Measurements from ENCODE around the gene ZAR1L. TPM values are rescaled to one million over a fixed set of nuclear protein-coding genes. Genes with fewer than 3 reads are reported as not detected.

Gene ZAR1L
- total RNA-seq, 2 experiments from 2014 or later = not detected

DNA sequence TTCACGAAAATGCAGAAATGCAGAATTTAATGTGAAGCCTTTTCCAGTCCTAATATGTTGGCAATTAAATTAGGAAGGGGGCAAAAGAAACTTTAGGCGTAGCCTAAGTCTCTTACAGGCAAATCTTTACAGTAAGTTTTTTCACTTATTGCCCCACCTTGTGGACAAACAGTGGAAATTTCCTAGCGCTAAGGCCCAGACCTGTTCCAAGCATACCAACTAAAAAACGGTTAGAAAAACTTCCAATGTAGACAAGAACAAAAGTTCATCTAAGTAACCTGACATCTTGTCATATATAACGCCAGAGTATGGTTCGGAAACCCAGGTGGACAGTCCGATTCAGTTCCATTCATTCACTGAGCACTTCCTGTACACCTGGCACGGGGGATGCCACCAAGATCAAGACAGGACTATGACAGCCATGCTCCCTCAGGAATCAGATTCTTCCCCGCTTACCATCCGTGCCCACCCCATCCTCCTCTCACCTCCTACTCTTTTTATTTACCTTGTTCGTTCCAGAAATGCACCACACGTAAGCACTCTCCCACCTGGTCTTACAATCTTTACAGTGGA, 4.9 kb downstream of the ZAR1L start:
- Histone ChIP-seq H3K9me3 (ENCODE audit: control insufficient read depth in 1 of 2, insufficient read depth in 1 of 2, low read length in 2 of 2) (no peaks in the 10 kb centered on the region), H3K4me1 (ENCODE audit: insufficient read depth, low read length) (peaks cover 12% of the 10 kb centered on the region), H3K36me3 (ENCODE audit: insufficient read depth, low read length) (no peaks in the 10 kb centered on the region), H3K4me3 (ENCODE audit: low read length) (peak overlapping the region; percentile 9), H3K27me3 (ENCODE audit: control insufficient read depth in 1 of 2, insufficient read depth in 2 of 2, low read length in 2 of 2) (no peaks in the 10 kb centered on the region), H3K27ac (ENCODE audit: low read depth in 1 of 2, low read length in 2 of 2) (no peak overlapping the region)
- CTCF ChIA-PET = no interaction called here
- intact Hi-C loops (cut with DNase I, micrococcal nuclease) = loop anchor here (1.0 to 10.0 kb wide), 5 partner anchors 63 to 1505 kb away; partner anchors contain the start of genes HSPH1 (in 1 of the 2) and RFC3 (in 1 of the 2)
- POLR2A ChIA-PET = no interaction called here
- no peaks in the 10 kb centered on the region for H3K9me3 Mint-ChIP-seq
- ATAC-seq (ENCODE audit: poor library complexity) = peak; percentile 59
- peaks cover 22% of the 10 kb centered on the region for H3K4me1 Mint-ChIP-seq (ENCODE audit: low read depth)
- H3K36me3 Mint-ChIP-seq (ENCODE audit: low read depth) = peaks cover 6% of the 10 kb centered on the region
- H3K27me3 Mint-ChIP-seq = no peaks in the 10 kb centered on the region
- no peak overlapping the region for H3K27ac Mint-ChIP-seq
- peak in 5 of 14 experiments; percentile 1 to 69 (median 61) for DNase-seq
- TF ChIP-seq, protein P1, sequence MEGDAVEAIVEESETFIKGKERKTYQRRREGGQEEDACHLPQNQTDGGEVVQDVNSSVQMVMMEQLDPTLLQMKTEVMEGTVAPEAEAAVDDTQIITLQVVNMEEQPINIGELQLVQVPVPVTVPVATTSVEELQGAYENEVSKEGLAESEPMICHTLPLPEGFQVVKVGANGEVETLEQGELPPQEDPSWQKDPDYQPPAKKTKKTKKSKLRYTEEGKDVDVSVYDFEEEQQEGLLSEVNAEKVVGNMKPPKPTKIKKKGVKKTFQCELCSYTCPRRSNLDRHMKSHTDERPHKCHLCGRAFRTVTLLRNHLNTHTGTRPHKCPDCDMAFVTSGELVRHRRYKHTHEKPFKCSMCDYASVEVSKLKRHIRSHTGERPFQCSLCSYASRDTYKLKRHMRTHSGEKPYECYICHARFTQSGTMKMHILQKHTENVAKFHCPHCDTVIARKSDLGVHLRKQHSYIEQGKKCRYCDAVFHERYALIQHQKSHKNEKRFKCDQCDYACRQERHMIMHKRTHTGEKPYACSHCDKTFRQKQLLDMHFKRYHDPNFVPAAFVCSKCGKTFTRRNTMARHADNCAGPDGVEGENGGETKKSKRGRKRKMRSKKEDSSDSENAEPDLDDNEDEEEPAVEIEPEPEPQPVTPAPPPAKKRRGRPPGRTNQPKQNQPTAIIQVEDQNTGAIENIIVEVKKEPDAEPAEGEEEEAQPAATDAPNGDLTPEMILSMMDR (IDR thresholded peaks at IDR 0.05) = peak; percentile 72
- peak overlapping the region; percentile 13 for H3K4me3 Mint-ChIP-seq

DNA sequence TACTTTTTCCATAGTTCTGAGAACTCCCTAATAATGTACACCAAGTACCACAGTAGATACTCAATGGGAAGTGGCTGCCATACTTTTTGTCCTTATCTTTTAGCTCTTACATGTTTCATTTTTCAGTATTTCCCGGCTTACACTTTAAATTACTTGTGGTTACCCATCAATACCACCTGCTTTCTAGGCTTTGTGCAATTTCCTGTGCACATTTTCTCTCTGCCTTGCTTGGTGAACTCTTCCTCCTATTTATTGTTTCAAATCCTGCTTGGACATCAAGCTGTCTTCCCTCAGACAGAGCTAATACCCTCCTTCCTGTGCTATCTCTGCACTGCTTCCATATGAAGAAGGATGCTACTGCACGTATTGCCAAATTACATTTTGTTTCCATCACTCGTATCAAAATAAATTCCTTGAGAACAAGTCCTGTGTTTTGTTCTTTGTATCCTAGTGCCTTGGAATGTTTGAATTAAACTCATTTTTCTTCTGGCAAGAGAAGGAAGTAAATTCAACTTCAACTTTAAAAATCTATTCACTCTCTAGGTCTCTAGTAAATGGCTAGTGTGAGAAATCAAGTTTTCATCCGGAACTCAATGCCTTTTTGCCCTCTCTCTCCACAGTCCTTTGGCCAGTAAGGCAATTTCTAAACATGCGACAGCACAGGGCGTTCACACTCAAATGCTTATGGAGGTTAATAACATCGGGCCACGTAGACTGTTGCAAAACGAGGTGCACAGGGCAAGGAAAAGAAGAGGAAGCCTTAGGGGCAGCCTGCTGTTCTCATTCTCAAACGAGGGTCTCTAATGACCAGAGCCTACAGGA, 5.6 kb downstream of the ZAR1L start:
- Histone ChIP-seq H3K9me3 (ENCODE audit: control insufficient read depth in 1 of 2, insufficient read depth in 1 of 2, low read length in 2 of 2) (no peaks in the 10 kb centered on the region), H3K27me3 (ENCODE audit: control insufficient read depth in 1 of 2, insufficient read depth in 2 of 2, low read length in 2 of 2) (no peaks in the 10 kb centered on the region), H3K36me3 (ENCODE audit: insufficient read depth, low read length) (no peaks in the 10 kb centered on the region), H3K27ac (ENCODE audit: low read depth in 1 of 2, low read length in 2 of 2) (no peak overlapping the region), H3K4me1 (ENCODE audit: insufficient read depth, low read length) (peaks cover 5% of the 10 kb centered on the region), H3K4me3 (ENCODE audit: low read length) (peak overlapping the region; percentile 9)
- CTCF ChIA-PET = no interaction called here
- Mint-ChIP-seq H3K36me3 (ENCODE audit: low read depth) (no peaks in the 10 kb centered on the region), H3K27me3 (no peaks in the 10 kb centered on the region), H3K9me3 (no peaks in the 10 kb centered on the region), H3K4me1 (ENCODE audit: low read depth) (peaks cover 15% of the 10 kb centered on the region), H3K27ac (no peak overlapping the region), H3K4me3 (peak overlapping the region; percentile 13)
- DNase-seq = peak in 2 of 14 experiments; percentile 10 to 15
- POLR2A ChIA-PET = interaction anchor here (1.2 kb wide), 1 partner anchor 400 kb away, joined by 3 read pairs; no protein-coding TSS in a partner anchor
- intact Hi-C loops (cut with DNase I, micrococcal nuclease) = loop anchor here (1.0 to 10.0 kb wide), 5 partner anchors 63 to 1505 kb away; partner anchors contain the start of genes HSPH1 (in 1 of the 2) and RFC3 (in 1 of the 2)
- peak; percentile 30 for ATAC-seq (ENCODE audit: poor library complexity)
- TF ChIP-seq, protein P1 (IDR thresholded peaks at IDR 0.05) = no peak

DNA sequence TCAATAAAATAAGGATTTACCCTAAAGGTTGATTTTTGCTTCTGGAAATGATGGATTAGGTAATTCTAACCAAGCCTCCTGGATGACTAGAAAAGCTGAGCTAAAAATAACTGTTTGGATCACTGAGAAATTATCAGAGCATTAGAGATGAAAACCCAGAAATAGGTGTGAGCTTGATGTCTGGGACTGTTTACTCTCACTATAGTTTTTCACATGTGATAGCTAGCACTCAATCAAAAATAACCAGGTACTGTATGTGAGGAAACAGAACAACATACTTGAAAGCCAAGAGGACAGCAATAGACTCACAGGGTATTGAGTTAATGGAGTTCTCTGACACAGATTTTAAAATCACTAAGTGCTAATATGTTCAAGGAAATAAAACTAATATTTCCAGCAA, 9.5 kb downstream of the ZAR1L start:
- Mint-ChIP-seq H3K4me3 (no peak overlapping the region), H3K27ac (no peak overlapping the region), H3K36me3 (ENCODE audit: low read depth) (no peaks in the 10 kb centered on the region), H3K27me3 (no peaks in the 10 kb centered on the region), H3K4me1 (ENCODE audit: low read depth) (peaks cover 13% of the 10 kb centered on the region), H3K9me3 (no peaks in the 10 kb centered on the region)
- H3K27me3 ChIP-seq (ENCODE audit: control insufficient read depth in 1 of 2, insufficient read depth in 2 of 2, low read length in 2 of 2) = no peaks in the 10 kb centered on the region
- no peaks in the 10 kb centered on the region for H3K9me3 ChIP-seq (ENCODE audit: control insufficient read depth in 1 of 2, insufficient read depth in 1 of 2, low read length in 2 of 2)
- intact Hi-C loops (cut with DNase I, micrococcal nuclease) = loop anchor here in 1 of 2 experiments (2.0 kb wide), 1 partner anchor 395 kb away; no protein-coding TSS in a partner anchor
- no peak overlapping the region for H3K27ac ChIP-seq (ENCODE audit: low read depth in 1 of 2, low read length in 2 of 2)
- H3K4me1 ChIP-seq (ENCODE audit: insufficient read depth, low read length) = peaks cover 4% of the 10 kb centered on the region
- ATAC-seq (ENCODE audit: poor library complexity) (no peak), DNase-seq (no peak)
- no peak overlapping the region for H3K4me3 ChIP-seq (ENCODE audit: low read length)
- no peaks in the 10 kb centered on the region for H3K36me3 ChIP-seq (ENCODE audit: insufficient read depth, low read length)
- TF ChIP-seq, protein P1 (IDR thresholded peaks at IDR 0.05) = no peak
- POLR2A ChIA-PET = interaction anchor here (1.3 kb wide), 1 partner anchor 9 kb away, joined by 10 read pairs; the partner anchor contains the start of genes BRCA2 and ZAR1L
- CTCF ChIA-PET = no interaction called here
